WTC11 (cell line): ENCODE measurements around the gene TMEM221.

Experiments
- ATF3 ChIP-seq: sonication (generic); formaldehyde crosslinking; conservative IDR thresholded peaks from 2 replicates; pipeline ENCODE4 v1.8.1; 2022; ENCODE audit warnings: mild to moderate bottlenecking, missing genetic modification reagents
- CTCF ChIP-seq: fragments of 200-600 bp; IDR thresholded peaks from 2 replicates; pipeline ENCODE4 v1.8.0; 2022; ENCODE audit warnings: antibody characterized with exemption
- TCF7 ChIP-seq: sonication (generic); formaldehyde crosslinking; IDR thresholded peaks from 2 replicates; pipeline ENCODE4 v1.8.0; 2022; ENCODE audit warnings: mild to moderate bottlenecking, low read depth, missing genetic modification reagents, moderate library complexity
- ZNF121 ChIP-seq: sonication (generic); formaldehyde crosslinking; IDR thresholded peaks from 2 replicates; pipeline ENCODE4 v1.8.0; 2023; ENCODE audit warnings: missing genetic modification reagents

GRCh38 chr19:17419621-17420474 is 28.6 kb downstream of the TMEM221 start, which contains the start of gene MVB12A:
- TF ChIP-seq CTCF (no peak), TCF7 (CRISPR knock-in tag) (no peak), ZNF121 (0 out of 2 replicates have a peak, but pooled peaks have one; percentile 31), ATF3 (CRISPR knock-in tag) (no peak)
